Stimulated activated memory B cell treated with anti-CD40 and anti-IgM and Interleukin-4, amounts not matched to agents 10 μg/mL and 1 μg/mL and 100 μg/mL, for 72 hours (primary cell): ENCODE data around the gene RNF220.

Experiments
- ATAC-seq: fragments of 150-1000 bp; cut with Tn5 transposase; 2 replicates; pipeline ENCODE4 v1.10.0; 2021
- H3K27ac Mint-ChIP-seq: one replicate; pipeline ENCODE4 v1.8.0; 2022; ENCODE audit warnings: mild to moderate bottlenecking, mixed read lengths
- H3K27me3 Mint-ChIP-seq: one replicate; pipeline ENCODE4 v1.8.0; 2022; ENCODE audit warnings: mixed read lengths
- H3K36me3 Mint-ChIP-seq: one replicate; pipeline ENCODE4 v1.8.0; 2022; ENCODE audit warnings: mixed read lengths
- H3K4me1 Mint-ChIP-seq: one replicate; pipeline ENCODE4 v1.8.0; 2022; ENCODE audit warnings: mixed read lengths
- H3K4me3 Mint-ChIP-seq: one replicate; pipeline ENCODE4 v1.8.0; 2022; ENCODE audit warnings: mild to moderate bottlenecking, moderate library complexity, mixed read lengths
- H3K9me3 Mint-ChIP-seq: one replicate; pipeline ENCODE4 v1.8.0; 2022; ENCODE audit warnings: mixed read lengths

The RNF220 gene

GRCh38 chr1:44636083-44636687, 231.1 kb downstream of the RNF220 start:
- no peaks in the 10 kb centered on the region for H3K27me3 Mint-ChIP-seq
- no peaks in the 10 kb centered on the region for H3K9me3 Mint-ChIP-seq
- H3K4me3 Mint-ChIP-seq = no peak overlapping the region
- no peak for ATAC-seq
- H3K36me3 Mint-ChIP-seq = peaks cover 63% of the 10 kb centered on the region
- H3K27ac Mint-ChIP-seq = no peak overlapping the region
- peaks cover 49% of the 10 kb centered on the region for H3K4me1 Mint-ChIP-seq

- Mint-ChIP-seq H3K36me3 (peaks cover 69% of the 10 kb centered on the region), H3K27ac (no peak overlapping the region), H3K9me3 (no peaks in the 10 kb centered on the region), H3K4me3 (no peak overlapping the region), H3K27me3 (no peaks in the 10 kb centered on the region), H3K4me1 (peaks cover 45% of the 10 kb centered on the region)
- ATAC-seq = no peak
Observed at GRCh38 chr1:44636688-44637598, 231.9 kb downstream of the RNF220 start.

- Mint-ChIP-seq H3K4me1 (peaks cover 40% of the 10 kb centered on the region), H3K9me3 (no peaks in the 10 kb centered on the region), H3K4me3 (no peak overlapping the region), H3K27ac (no peak overlapping the region), H3K27me3 (no peaks in the 10 kb centered on the region), H3K36me3 (peaks cover 75% of the 10 kb centered on the region)
- ATAC-seq = no peak
Observed at GRCh38 chr1:44637702-44638411, 232.8 kb downstream of the RNF220 start.

- no peak overlapping the region for H3K4me3 Mint-ChIP-seq
- H3K4me1 Mint-ChIP-seq = peaks cover 15% of the 10 kb centered on the region
- ATAC-seq = no peak
- no peaks in the 10 kb centered on the region for H3K9me3 Mint-ChIP-seq
- H3K36me3 Mint-ChIP-seq = peaks cover 75% of the 10 kb centered on the region
- no peaks in the 10 kb centered on the region for H3K27me3 Mint-ChIP-seq
- no peak overlapping the region for H3K27ac Mint-ChIP-seq
Observed at GRCh38 chr1:44640200-44640853, 235.3 kb downstream of the RNF220 start.

DNA sequence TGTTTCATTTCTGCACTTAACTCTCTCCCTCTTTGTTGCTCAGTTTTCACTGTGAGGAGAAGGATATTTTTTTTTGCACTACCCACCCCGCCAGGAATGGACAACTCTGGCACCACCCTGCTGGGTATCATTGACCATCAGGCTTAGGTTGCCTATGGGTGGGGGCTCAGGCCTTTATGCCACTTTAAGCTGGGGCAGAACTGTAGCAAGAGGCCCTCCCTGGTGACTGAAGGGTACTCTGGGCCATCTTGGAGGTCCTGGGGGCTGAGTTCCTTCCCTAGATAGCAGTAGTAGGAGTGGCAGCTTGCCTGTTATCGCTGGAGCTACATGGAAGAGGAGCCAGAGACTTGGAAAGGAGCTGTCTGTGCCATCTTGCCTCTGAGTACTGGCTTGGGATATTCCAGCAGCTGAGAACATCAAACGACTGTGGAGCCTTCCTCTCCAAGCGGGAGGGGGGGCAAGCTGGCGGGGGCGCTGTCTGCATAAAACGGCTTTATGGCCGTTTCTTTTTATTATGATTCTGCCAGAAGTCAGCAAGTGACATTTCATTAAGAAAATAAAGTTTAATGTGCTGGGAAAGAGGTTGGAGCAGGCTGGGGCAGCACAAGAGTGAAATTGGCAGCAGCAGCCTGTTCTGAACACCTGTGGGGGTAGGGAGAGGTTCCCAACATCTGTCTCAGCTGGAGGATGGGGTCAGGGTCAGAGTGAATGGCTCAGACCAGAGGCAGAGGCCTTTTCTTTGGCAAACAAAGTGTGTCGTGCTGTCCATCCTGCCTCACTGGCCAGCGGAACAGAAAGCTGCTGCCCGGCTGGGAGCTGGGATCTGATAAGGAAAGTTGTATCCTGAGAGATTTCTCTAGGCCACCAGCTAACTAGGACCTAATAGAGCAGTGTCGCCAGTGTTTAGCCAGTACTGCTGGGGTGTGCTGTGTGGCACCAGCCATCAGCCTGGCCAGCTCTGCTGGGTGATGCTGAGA, 236.4 kb downstream of the RNF220 start:
- Mint-ChIP-seq H3K27ac (peak overlapping the region; percentile 1), H3K36me3 (peaks cover 65% of the 10 kb centered on the region), H3K27me3 (no peaks in the 10 kb centered on the region), H3K4me1 (peaks cover 4% of the 10 kb centered on the region), H3K4me3 (no peak overlapping the region), H3K9me3 (no peaks in the 10 kb centered on the region)
- ATAC-seq = no peak

GRCh38 chr1:44642255-44642654, 237.2 kb downstream of the RNF220 start:
- Mint-ChIP-seq H3K4me3 (no peak overlapping the region), H3K27me3 (no peaks in the 10 kb centered on the region), H3K9me3 (no peaks in the 10 kb centered on the region), H3K27ac (peak overlapping the region; percentile 1), H3K4me1 (no peaks in the 10 kb centered on the region), H3K36me3 (peaks cover 56% of the 10 kb centered on the region)
- no peak for ATAC-seq

DNA sequence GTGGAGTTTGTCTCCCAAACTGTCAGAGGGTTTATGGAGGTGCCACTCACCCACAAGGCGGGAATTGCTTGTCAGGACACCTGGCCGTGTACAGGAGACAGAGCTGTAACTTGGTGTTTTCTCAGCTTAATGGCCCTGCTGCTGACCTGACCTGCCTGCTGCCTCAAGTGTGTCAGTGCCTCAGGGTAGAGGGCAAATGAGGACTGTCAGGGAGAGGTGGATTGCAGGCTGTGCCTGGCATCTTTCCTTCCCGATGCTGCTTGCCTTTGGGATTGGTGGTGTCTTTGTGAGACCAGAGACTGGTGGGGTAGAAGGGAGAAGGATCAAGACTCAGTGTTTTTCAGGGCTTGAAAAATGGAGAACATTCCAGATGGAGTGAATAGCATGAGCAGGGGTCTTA, 237.9 kb downstream of the RNF220 start:
- no peaks in the 10 kb centered on the region for H3K4me1 Mint-ChIP-seq
- peaks cover 53% of the 10 kb centered on the region for H3K36me3 Mint-ChIP-seq
- H3K4me3 Mint-ChIP-seq = no peak overlapping the region
- peak overlapping the region; percentile 1 for H3K27ac Mint-ChIP-seq
- H3K9me3 Mint-ChIP-seq = no peaks in the 10 kb centered on the region
- ATAC-seq = no peak
- no peaks in the 10 kb centered on the region for H3K27me3 Mint-ChIP-seq

DNA sequence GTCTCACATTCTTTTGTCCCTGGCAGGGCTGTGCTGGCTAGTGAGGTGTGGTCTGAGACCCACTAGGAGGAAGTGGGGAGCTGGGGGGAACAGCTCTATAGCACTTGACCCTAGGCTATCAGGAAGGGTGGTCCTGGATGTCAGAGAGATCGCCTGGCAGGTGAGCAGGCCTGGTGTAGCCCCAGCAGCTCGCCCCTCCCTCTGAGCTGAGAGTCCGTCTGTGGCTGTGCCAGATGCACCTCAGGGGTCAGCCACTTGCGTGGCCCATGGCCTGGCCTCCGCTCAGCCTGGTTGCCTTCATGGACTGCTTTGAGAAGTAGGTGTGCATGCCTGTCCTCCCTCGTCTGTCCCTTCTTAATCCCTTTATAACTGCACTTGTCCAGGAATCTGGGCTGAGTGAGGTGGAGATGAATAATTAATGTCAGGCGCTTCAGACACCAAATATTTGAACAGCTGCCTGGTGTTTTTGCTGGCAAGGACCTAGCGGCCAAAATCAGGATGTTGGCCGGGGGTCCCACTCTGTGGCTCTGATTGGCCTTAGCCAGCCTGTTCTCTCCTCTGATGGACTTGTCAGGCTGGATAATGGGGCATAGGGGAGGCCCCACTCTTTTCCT, 238.8 kb downstream of the RNF220 start:
- H3K27ac Mint-ChIP-seq = no peak overlapping the region
- H3K36me3 Mint-ChIP-seq = peaks cover 53% of the 10 kb centered on the region
- H3K9me3 Mint-ChIP-seq = no peaks in the 10 kb centered on the region

GRCh38 chr1:44644806-44645205, 239.8 kb downstream of the RNF220 start:
- Mint-ChIP-seq H3K27me3 (no peaks in the 10 kb centered on the region), H3K27ac (no peak overlapping the region), H3K36me3 (peaks cover 54% of the 10 kb centered on the region), H3K4me1 (no peaks in the 10 kb centered on the region), H3K4me3 (no peak overlapping the region), H3K9me3 (no peaks in the 10 kb centered on the region)
- ATAC-seq = no peak

More for the DNA sequence above, 238.8 kb downstream of the RNF220 start:
- H3K27me3 Mint-ChIP-seq = no peaks in the 10 kb centered on the region
- H3K4me3 Mint-ChIP-seq = no peak overlapping the region
- H3K4me1 Mint-ChIP-seq = no peaks in the 10 kb centered on the region
- no peak for ATAC-seq

- H3K4me1 Mint-ChIP-seq = no peaks in the 10 kb centered on the region
- no peak overlapping the region for H3K27ac Mint-ChIP-seq
- H3K4me3 Mint-ChIP-seq = no peak overlapping the region
- ATAC-seq = no peak
- H3K27me3 Mint-ChIP-seq = no peaks in the 10 kb centered on the region
- peaks cover 54% of the 10 kb centered on the region for H3K36me3 Mint-ChIP-seq
- H3K9me3 Mint-ChIP-seq = no peaks in the 10 kb centered on the region
Observed at GRCh38 chr1:44645476-44646244, 240.6 kb downstream of the RNF220 start.

DNA sequence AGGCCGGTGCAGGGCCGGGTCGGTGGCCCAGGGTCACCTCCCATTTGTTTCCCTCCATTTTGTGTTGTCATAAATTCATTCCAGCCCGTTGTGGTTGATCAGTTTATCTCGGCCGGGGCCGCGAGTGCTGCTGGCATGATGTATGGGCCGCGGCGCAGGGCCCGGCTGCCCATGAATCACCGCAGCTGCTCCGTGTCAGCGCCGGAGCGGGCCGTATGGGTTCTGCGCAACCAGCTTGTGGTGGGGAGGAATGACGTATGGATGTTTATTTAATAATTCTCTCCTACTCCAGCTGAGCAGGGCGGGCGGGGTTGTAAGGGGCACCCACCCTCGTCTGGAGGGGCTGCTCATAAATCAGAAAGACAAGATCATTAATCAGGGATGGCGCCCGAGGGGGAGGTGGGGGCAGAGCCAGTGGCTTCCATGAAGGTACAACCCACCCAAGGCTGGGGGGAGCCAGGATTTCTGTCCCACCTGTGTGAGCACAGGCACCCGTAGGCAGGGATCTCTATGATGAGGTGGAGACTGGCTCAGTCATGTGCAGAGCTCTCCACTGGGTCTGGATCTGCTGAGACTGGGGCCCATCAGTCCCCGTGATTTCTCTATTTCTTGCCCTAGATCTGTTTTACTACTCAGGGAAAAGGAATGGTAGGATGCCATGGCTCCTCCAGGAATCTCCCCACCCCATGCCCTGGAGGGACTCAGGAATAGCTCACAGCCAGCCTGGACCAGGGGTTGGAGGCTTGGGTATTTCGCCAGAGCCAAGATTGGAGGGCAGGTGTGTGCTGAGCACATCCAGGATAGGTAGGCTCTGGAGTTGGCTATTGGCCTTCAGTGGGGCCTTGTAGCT, 241.4 kb downstream of the RNF220 start:
- Mint-ChIP-seq H3K27ac (no peak overlapping the region), H3K27me3 (no peaks in the 10 kb centered on the region), H3K4me3 (no peak overlapping the region), H3K9me3 (no peaks in the 10 kb centered on the region), H3K4me1 (no peaks in the 10 kb centered on the region), H3K36me3 (peaks cover 51% of the 10 kb centered on the region)
- ATAC-seq = no peak

- no peak overlapping the region for H3K4me3 Mint-ChIP-seq
- H3K27me3 Mint-ChIP-seq = no peaks in the 10 kb centered on the region
- ATAC-seq = no peak
- H3K4me1 Mint-ChIP-seq = peaks cover 6% of the 10 kb centered on the region
- H3K36me3 Mint-ChIP-seq = peaks cover 42% of the 10 kb centered on the region
- no peak overlapping the region for H3K27ac Mint-ChIP-seq
- H3K9me3 Mint-ChIP-seq = no peaks in the 10 kb centered on the region
Observed at GRCh38 chr1:44647896-44648295, 242.8 kb downstream of the RNF220 start.
